ENCODE data around the gene TIAM1.

GRCh38 chr21:31383770-31384169 is 39.7 kb upstream of the TIAM1 start:
- TF ChIP-seq CTCF (IDR thresholded peaks at IDR 0.05) (no peak), REST (IDR thresholded peaks at IDR 0.05; ENCODE audit: insufficient read depth in 1 of 2, low read depth in 2 of 2, low read length in 1 of 2) (no peak), POLR2AphosphoS5 (IDR thresholded peaks at IDR 0.05; ENCODE audit: low read depth, low read length) (no peak), SIN3A (IDR thresholded peaks at IDR 0.05; ENCODE audit: borderline replicate concordance, insufficient read depth, low read depth, low read length) (no peak), TCF7L2 (IDR thresholded peaks at IDR 0.05; ENCODE audit: low read depth, low read length) (no peak)
